Lung (tissue), 12 donors: ENCODE data around the gene ZNF486. TPM values are rescaled to one million over a fixed set of nuclear protein-coding genes. Genes with fewer than 3 reads are reported as not detected.
"Not testable (repeated sequence)": the region's sequence is repeated elsewhere in the genome, so short reads cannot be mapped to it uniquely, and the experiment has no call there.

Source experiments
- ATAC-seq: fragments of 200-7000 bp; cut with Tn5 transposase; one replicate; pipeline ENCODE4 v1.9.1; 2020; ENCODE audit warnings: moderate number of reproducible peaks; ENCODE audit not compliant: insufficient read depth, low FRiP score
- DNase-seq, 3 donors: peaks; one replicate each; pipeline ENCODE4 v3.0.0-alpha.2; 2013 to 2017
- H3K27ac ChIP-seq, 2 donors: one replicate each; pipeline ENCODE4 v1.5.1; 2013; ENCODE audit warnings: mild to moderate bottlenecking in 2 of 2, moderate library complexity in 2 of 2, control low read depth in 1 of 2, inconsistent platforms in 1 of 2, low read depth in 1 of 2, low read length in 1 of 2
- H3K27me3 ChIP-seq, 3 donors: one replicate each; pipeline ENCODE4 v1.5.1; 2013; ENCODE audit warnings: low read length in 2 of 3; ENCODE audit not compliant: control insufficient read depth in 3 of 3, insufficient read depth in 3 of 3
- H3K36me3 ChIP-seq, 4 donors: one replicate each; pipeline ENCODE4 v1.5.1; 2013; ENCODE audit warnings: low read length in 4 of 4, mild to moderate bottlenecking in 1 of 4, moderate library complexity in 1 of 4; ENCODE audit not compliant: control insufficient read depth in 4 of 4, insufficient read depth in 4 of 4
- H3K4me1 ChIP-seq, 5 donors: one replicate each; pipeline ENCODE4 v1.5.1; 2013; ENCODE audit warnings: low read length in 5 of 5, mild to moderate bottlenecking in 2 of 5, moderate library complexity in 1 of 5; ENCODE audit not compliant: control insufficient read depth in 5 of 5, insufficient read depth in 5 of 5
- H3K4me3 ChIP-seq: one replicate; pipeline ENCODE4 v1.5.1; 2013; ENCODE audit warnings: mild to moderate bottlenecking, control low read depth, moderate library complexity
- H3K9ac ChIP-seq, 2 donors: one replicate each; pipeline ENCODE4 v1.5.1; 2013; ENCODE audit warnings: low read length in 2 of 2, control low read depth in 1 of 2; ENCODE audit not compliant: insufficient read depth in 1 of 2
- H3K9me3 ChIP-seq, 4 donors: one replicate each; pipeline ENCODE4 v1.5.1; 2013; ENCODE audit warnings: low read length in 3 of 4, mild to moderate bottlenecking in 1 of 4, moderate library complexity in 1 of 4; ENCODE audit not compliant: control insufficient read depth in 4 of 4, insufficient read depth in 3 of 4
- WGBS, 2 donors: extraction: QIAGEN DNeasy Blood & Tissue Kit; methylation state at CpG; one replicate each; pipeline ENCODE4 v1.1.7; 2013; 5-methylcytosine and 5-hydroxymethylcytosine counted together
- polyA plus RNA-seq, 2 donors: library from polyadenylated mRNA; stranded (reverse); fragments of 200-250 nt; gene quantifications; one replicate each; pipeline ENCODE4 v1.2.1, GENCODE V29; 2013
- total RNA-seq, 2 donors: library from RNA; depleted of rRNA in 1 of 2; stranded (reverse); fragments of >200 nt in 1 of 2; gene quantifications; one replicate each; pipeline ENCODE4 v1.2.1, GENCODE V29; 2014 to 2021
- TF ChIP-seq, protein P1 (sequence below): IDR thresholded peaks from 2 replicates; pipeline ENCODE4 v1.5.1; 2012; ENCODE audit warnings: mild to moderate bottlenecking; ENCODE audit errors: control extremely low read depth, extremely low read depth
- donor health status: control.
- donor health status: control.
- donor health status: Bipolar disorder and iron deficiency.
- donor health status: healthy.
- donor health status: DM: yes; HTN: yes; CAD: no.

ZNF486 gene
- total and polyA plus RNA-seq, 4 donors: 2.3 to 23.9 (median 3.9) TPM

DNA sequence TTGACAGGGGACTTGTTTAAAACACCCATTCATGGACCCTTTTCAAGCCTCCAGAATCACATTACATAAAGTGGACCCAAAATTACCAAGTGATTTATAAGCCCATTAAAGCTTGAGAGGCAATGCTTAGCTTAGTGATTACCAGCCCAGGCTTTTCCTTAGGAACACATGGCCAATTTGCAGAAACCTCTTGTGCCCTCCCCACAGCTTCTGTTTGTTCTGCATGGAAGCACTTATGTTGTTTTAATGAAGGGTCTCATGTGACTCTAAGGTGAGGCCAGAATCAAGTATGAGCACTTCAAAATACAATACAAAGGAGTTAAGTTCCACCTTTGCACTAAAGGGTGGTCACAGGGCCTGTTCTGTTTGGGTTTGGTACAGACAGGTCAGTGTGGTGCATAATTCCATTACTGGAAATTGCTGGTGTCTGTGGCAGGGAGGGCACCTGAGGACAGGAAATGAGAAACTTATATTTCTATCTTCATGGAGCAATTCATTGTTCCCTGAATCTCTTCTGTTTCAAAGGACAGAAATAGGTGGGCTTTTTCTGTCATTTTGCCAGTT is 15.3 kb downstream of the ZNF486 start:
- H3K36me3 ChIP-seq: no peaks in the 10 kb centered on the region
- H3K4me1 ChIP-seq: peaks cover 0 to 18% (median 4%) of the 10 kb centered on the region in 5 donors
- peak; percentile 9 to 37 (median 15) for DNase-seq
- ATAC-seq: no peak
- TF ChIP-seq, protein P1, sequence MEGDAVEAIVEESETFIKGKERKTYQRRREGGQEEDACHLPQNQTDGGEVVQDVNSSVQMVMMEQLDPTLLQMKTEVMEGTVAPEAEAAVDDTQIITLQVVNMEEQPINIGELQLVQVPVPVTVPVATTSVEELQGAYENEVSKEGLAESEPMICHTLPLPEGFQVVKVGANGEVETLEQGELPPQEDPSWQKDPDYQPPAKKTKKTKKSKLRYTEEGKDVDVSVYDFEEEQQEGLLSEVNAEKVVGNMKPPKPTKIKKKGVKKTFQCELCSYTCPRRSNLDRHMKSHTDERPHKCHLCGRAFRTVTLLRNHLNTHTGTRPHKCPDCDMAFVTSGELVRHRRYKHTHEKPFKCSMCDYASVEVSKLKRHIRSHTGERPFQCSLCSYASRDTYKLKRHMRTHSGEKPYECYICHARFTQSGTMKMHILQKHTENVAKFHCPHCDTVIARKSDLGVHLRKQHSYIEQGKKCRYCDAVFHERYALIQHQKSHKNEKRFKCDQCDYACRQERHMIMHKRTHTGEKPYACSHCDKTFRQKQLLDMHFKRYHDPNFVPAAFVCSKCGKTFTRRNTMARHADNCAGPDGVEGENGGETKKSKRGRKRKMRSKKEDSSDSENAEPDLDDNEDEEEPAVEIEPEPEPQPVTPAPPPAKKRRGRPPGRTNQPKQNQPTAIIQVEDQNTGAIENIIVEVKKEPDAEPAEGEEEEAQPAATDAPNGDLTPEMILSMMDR: no peak
- H3K27me3 ChIP-seq: no peaks in the 10 kb centered on the region
- H3K27ac ChIP-seq: no peak overlapping the region
- peaks cover 0 to 2% (median 0%) of the 10 kb centered on the region in 4 donors for H3K9me3 ChIP-seq
- H3K4me3 ChIP-seq: no peak overlapping the region
- no peak overlapping the region for H3K9ac ChIP-seq

- Histone ChIP-seq H3K27ac (no peak overlapping the region), H3K9ac (peak overlapping the region in 1 of 2 donors; percentile 36), H3K36me3 (peaks cover 4 to 14% (median 9%) of the 10 kb centered on the region in 4 donors), H3K27me3 (no peaks in the 10 kb centered on the region), H3K9me3 (peaks cover 0 to 2% (median 0%) of the 10 kb centered on the region in 4 donors), H3K4me1 (peaks cover 0 to 18% (median 4%) of the 10 kb centered on the region in 5 donors), H3K4me3 (no peak overlapping the region)
- TF ChIP-seq, protein P1: no peak
- DNase-seq (peak; percentile 39 to 89 (median 87)), ATAC-seq (no peak)
- 66 to 82% methylated on average over 4 of the region's 4 CpGs for WGBS, 2 donors
Measured at GRCh38 chr19:20186174-20186573, 19.2 kb downstream of the ZNF486 start.

DNA sequence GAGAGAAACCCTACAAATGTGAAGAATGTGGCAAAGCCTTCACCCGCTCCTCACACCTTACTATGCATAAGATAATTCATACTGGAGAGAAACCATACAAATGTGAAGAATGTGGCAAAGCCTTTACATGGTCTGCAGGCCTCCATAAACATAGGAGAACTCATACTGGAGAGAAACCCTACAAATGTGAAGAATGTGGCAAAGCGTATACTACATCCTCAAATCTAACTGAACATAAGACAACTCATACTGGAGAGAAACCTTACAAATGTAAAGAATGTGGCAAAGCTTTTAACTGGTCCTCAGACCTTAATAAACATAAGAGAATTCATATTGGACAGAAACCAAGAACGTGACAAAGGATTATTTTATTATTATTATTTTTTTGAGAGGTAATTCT is 30.7 kb downstream of the ZNF486 start:
- 96 to 98% methylated on average over 3 of the region's 3 CpGs for WGBS, 2 donors
- H3K4me3 ChIP-seq: no peak overlapping the region
- H3K36me3 ChIP-seq: peaks cover 9 to 37% (median 28%) of the 10 kb centered on the region in 4 donors
- no peak for ATAC-seq
- no peak overlapping the region for H3K27ac ChIP-seq
- H3K9me3 ChIP-seq: peaks cover 3 to 25% (median 14%) of the 10 kb centered on the region in 4 donors
- no peak for DNase-seq
- H3K9ac ChIP-seq: no peak overlapping the region
- H3K27me3 ChIP-seq: no peaks in the 10 kb centered on the region
- TF ChIP-seq, protein P1: no peak
- no peaks in the 10 kb centered on the region for H3K4me1 ChIP-seq

DNA sequence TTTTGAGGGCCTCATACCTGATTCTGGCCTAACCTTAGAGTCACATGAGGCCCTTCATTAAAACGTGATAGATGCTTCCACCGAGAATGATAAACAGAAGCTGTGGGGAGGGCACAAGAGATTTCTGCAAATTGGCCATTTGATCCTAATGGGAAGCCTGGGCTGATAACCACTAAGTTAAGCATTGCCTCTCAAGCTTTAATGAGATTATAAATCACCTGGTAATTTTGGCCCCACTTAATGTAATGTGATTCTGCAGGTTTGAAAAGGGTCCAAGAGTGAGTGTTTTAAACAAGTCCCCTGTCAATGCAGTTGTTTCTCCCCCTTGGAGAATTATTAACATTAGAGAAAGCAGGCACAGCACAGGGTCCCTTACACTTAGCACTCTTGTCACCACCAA is 42.0 kb downstream of the ZNF486 start:
- 77 to 81% methylated on average over 2 of the region's 2 CpGs for WGBS, 2 donors
- Histone ChIP-seq H3K9ac (no peak overlapping the region), H3K36me3 (peaks cover 0 to 3% (median 0%) of the 10 kb centered on the region in 4 donors), H3K4me1 (peaks cover 0 to 7% (median 0%) of the 10 kb centered on the region in 5 donors), H3K9me3 (peaks cover 0 to 1% (median 0%) of the 10 kb centered on the region in 4 donors), H3K27me3 (no peaks in the 10 kb centered on the region), H3K27ac (no peak overlapping the region), H3K4me3 (no peak overlapping the region)
- no peak for DNase-seq
- no peak for ATAC-seq
- TF ChIP-seq, protein P1: no peak

DNA sequence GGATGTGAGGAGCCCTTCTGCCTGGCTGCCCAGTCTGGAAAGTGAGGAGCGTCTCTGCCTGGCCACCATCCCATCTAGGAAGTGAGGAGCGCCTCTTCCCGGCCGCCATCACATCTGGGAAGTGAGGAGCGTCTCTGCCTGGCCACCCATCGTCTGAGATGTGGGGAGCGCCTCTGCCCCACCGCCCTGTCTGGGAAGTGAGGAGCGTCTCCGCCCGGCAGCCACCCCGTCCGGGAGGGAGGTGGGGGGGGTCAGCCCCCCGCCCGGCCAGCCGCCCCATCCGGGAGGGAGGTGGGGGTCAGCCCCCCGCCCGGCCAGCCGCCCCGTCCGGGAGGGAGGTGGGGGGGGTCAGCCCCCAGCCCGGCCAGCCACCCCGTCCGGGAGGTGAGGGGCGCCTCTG is 47.4 kb downstream of the ZNF486 start:
- 87 to 98% methylated on average over 18 to 26 of the region's 26 CpGs for WGBS, 2 donors
- not testable (repeated sequence) for ATAC-seq, DNase-seq

More for the DNA sequence above, 47.4 kb downstream of the ZNF486 start:
- not testable (repeated sequence) for H3K4me1 ChIP-seq, H3K4me3 ChIP-seq, H3K27ac ChIP-seq, H3K27me3 ChIP-seq, H3K9me3 ChIP-seq, H3K9ac ChIP-seq, H3K36me3 ChIP-seq
